K562 (cell line): Measurements from ENCODE around the gene LYPD6B. TPM values are rescaled to one million over a fixed set of nuclear protein-coding genes. Genes with fewer than 3 reads are reported as not detected.

Experiments used
- ATAC-seq: fragments of 200-7000 bp; cut with Tn5 transposase; 3 replicates; pipeline ENCODE4 v1.9.1; 2020; ENCODE audit warnings: moderate library complexity
- BruUV-seq: library from RNA; stranded (reverse); fragments of 400-500 nt; replicated peaks from 2 replicates; lab custom pipeline; 2021; lab: Mats Ljungman, UMichigan
- CTCF ChIA-PET: fragments of 300-600 bp; formaldehyde crosslinking; extraction: SDS; loops from one replicate; lab custom pipeline; 2021; ENCODE audit warnings: low intra/inter-chr PET ratio; lab: Yijun Ruan, JAX
- POLR2A ChIA-PET: fragments of 300-600, 350-650 bp; sonication (Branson Sonifier 250); formaldehyde crosslinking; extraction: SDS; loops from one replicate; lab custom pipeline; 2021; ENCODE audit warnings: antibody characterized with exemption, inconsistent platforms; lab: Yijun Ruan, JAX
- DNase-seq, 4 experiments: peaks; one replicate each; pipeline versions ENCODE4 v3.0.0 to v3.0.0-alpha.2; 2011 to 2018; ENCODE audit warnings: low spot score in 3 of 4, mixed read lengths in 3 of 4; ENCODE audit errors: extremely low read depth in 1 of 4
- FAIRE-seq: peaks from 2 replicates; lab custom pipeline; 2011; peaks lifted over from hg19 to GRCh38; lab: Jason Lieb, UNC
- H2AFZ ChIP-seq: 2 replicates; pipeline ENCODE4 v1.6.0; 2011; ENCODE audit warnings: low read depth, low read length, control low read depth, inconsistent platforms
- H3K27ac ChIP-seq: fragments of 200-600 bp; 3 replicates; pipeline ENCODE4 v1.8.0; 2011; ENCODE audit warnings: low read depth, mild to moderate bottlenecking, control low read depth, inconsistent platforms, low read length, moderate library complexity, mixed read lengths; ENCODE audit errors: extremely low read depth
- H3K27me3 ChIP-seq, 2 experiments: fragments of 300-600 bp in 1 of 2; 2 replicates in 1 of 2; 3 replicates in 1 of 2; pipeline versions ENCODE4 v1.6.0 to v1.8.0; 2011; ENCODE audit warnings: inconsistent platforms in 2 of 2, low read length in 2 of 2, mild to moderate bottlenecking in 1 of 2, mixed read lengths in 1 of 2, moderate library complexity in 1 of 2; ENCODE audit not compliant: control insufficient read depth in 2 of 2, insufficient read depth in 2 of 2
- H3K36me3 ChIP-seq: fragments of 300-600 bp; 3 replicates; pipeline ENCODE4 v1.8.0; 2011; ENCODE audit warnings: mild to moderate bottlenecking, low read length, inconsistent platforms; ENCODE audit not compliant: control insufficient read depth, insufficient read depth
- H3K4me1 ChIP-seq, 2 experiments: fragments of 200-600 bp in 1 of 2; replicated peaks in 1 of 2; 2 replicates in 1 of 2; 3 replicates in 1 of 2; pipeline versions ENCODE4 v1.5.1 to v1.8.0; 2011; ENCODE audit warnings: inconsistent platforms in 2 of 2, low read length in 2 of 2, mild to moderate bottlenecking in 1 of 2, mixed read lengths in 1 of 2, moderate library complexity in 1 of 2; ENCODE audit not compliant: control insufficient read depth in 2 of 2, insufficient read depth in 2 of 2
- H3K4me2 ChIP-seq: 2 replicates; pipeline ENCODE4 v1.6.1; 2011; ENCODE audit warnings: low read length, control low read depth, inconsistent platforms, mixed read lengths; ENCODE audit not compliant: insufficient read depth
- H3K4me3 ChIP-seq: fragments of 200-600 bp; sonication (generic), shearing (Covaris generic); 2 replicates; pipeline ENCODE4 v1.5.1; 2016; ENCODE audit warnings: control low read depth, inconsistent platforms
- H3K79me2 ChIP-seq: fragments of 200-600 bp; 3 replicates; pipeline ENCODE4 v1.8.0; 2011; ENCODE audit warnings: low read length, inconsistent platforms; ENCODE audit not compliant: control insufficient read depth, insufficient read depth
- H3K9ac ChIP-seq, 2 experiments: 2 replicates each; pipeline versions ENCODE4 v1.6.0 to v1.6.1; 2011; ENCODE audit warnings: low read depth in 2 of 2, low read length in 2 of 2, control low read depth in 1 of 2, inconsistent platforms in 1 of 2, mild to moderate bottlenecking in 1 of 2, mixed read lengths in 1 of 2; ENCODE audit not compliant: insufficient read depth in 1 of 2
- H3K9me1 ChIP-seq: one replicate; pipeline ENCODE4 v1.6.0; 2011; ENCODE audit warnings: inconsistent platforms, mild to moderate bottlenecking, low read length, moderate library complexity; ENCODE audit not compliant: control insufficient read depth, insufficient read depth
- H3K9me3 ChIP-seq: replicated peaks from 2 replicates; pipeline ENCODE4 v1.5.1; 2011; ENCODE audit warnings: low read depth, low read length, inconsistent platforms; ENCODE audit not compliant: control insufficient read depth, insufficient read depth
- H4K20me1 ChIP-seq: replicated peaks from 2 replicates; pipeline ENCODE4 v1.6.1; 2011; ENCODE audit warnings: low read length, inconsistent platforms, mixed read lengths; ENCODE audit not compliant: control insufficient read depth, insufficient read depth
- HNRNPK ChIP-seq: fragments of 200-400 bp; formaldehyde crosslinking; IDR thresholded peaks from one replicate; pipeline ENCODE4 v1.6.1; 2018; ENCODE audit warnings: mild to moderate bottlenecking, low read depth, low read length; ENCODE audit not compliant: poor library complexity, severe bottlenecking
- HOXB6 ChIP-seq: fragments of 250-450 bp; sonication (Bioruptor Pico); IDR thresholded peaks from 2 replicates; pipeline ENCODE4 v1.5.1; 2022; ENCODE audit warnings: mild to moderate bottlenecking, borderline replicate concordance
- KLF6 ChIP-seq: fragments of 250-450 bp; sonication (Bioruptor Pico); IDR thresholded peaks from 2 replicates; pipeline ENCODE4 v1.4.0; 2020; ENCODE audit warnings: mild to moderate bottlenecking, moderate library complexity, borderline replicate concordance
- MAFK ChIP-seq: IDR thresholded peaks from 2 replicates; pipeline ENCODE4 v1.6.1; 2011; ENCODE audit warnings: low read length, improper control_type of control experiment
- POLR2B ChIP-seq: fragments of 450-650 bp; IDR thresholded peaks from 2 replicates; pipeline ENCODE4 v1.6.1; 2018; ENCODE audit warnings: low read depth; ENCODE audit not compliant: partially characterized antibody
- TCF7 ChIP-seq: sonication (generic); IDR thresholded peaks from 2 replicates; pipeline ENCODE4 v1.6.1; 2016; ENCODE audit warnings: antibody characterized with exemption, borderline replicate concordance
- XRCC4 ChIP-seq: IDR thresholded peaks from one replicate; pipeline ENCODE4 v1.6.1; 2011; ENCODE audit not compliant: insufficient read depth, insufficient read length; ENCODE audit errors: extremely low read depth
- ZNF143 ChIP-seq: sonication (generic); formaldehyde crosslinking; IDR thresholded peaks from 2 replicates; pipeline ENCODE4 v1.9.0; 2022; ENCODE audit warnings: mild to moderate bottlenecking, missing genetic modification reagents
- ZNF592 ChIP-seq: fragments of 450-650 bp; IDR thresholded peaks from 2 replicates; pipeline ENCODE4 v1.6.1; 2017; ENCODE audit warnings: antibody characterized with exemption, mild to moderate bottlenecking
- WGBS: fragments of 100-300 bp; shearing (Covaris generic); methylation state at CpG from one replicate; pipeline ENCODE4 v1.1.6; 2016; ENCODE audit warnings: low coverage, mixed read lengths; ENCODE audit not compliant: insufficient coverage; ENCODE audit errors: missing lambda C conversion rate; 5-methylcytosine and 5-hydroxymethylcytosine counted together
- in situ Hi-C: fragments of 300-500 bp; cut with MboI; formaldehyde crosslinking; loops from 4 replicates; pipeline ENCODE4 v1.15.0; 2018; ENCODE audit warnings: inconsistent platforms, mixed read lengths
- intact Hi-C: fragments of 100-400 bp; cut with micrococcal nuclease; formaldehyde crosslinking; loops from 2 replicates; pipeline ENCODE4 v1.14.2; 2022
- polyA plus RNA-seq, 8 experiments: library from polyadenylated mRNA; depleted of rRNA in 4 of 8; stranded (reverse) in 5 of 8; unstranded in 3 of 8; fragments of >200 nt; fragmentation: Nextera tagmentation in 2 of 8; fragmentation: Illumina TruSeq in 1 of 8; extraction: Ambion mirVana in 2 of 8; extraction: Trizol in 1 of 8; gene quantifications; 2 replicates each; pipeline versions ENCODE4 v1.2.1 to v1.2.3, GENCODE V29; 2011 to 2014; ENCODE audit warnings: inconsistent platforms in 1 of 8, missing spikeins in 1 of 8
- total RNA-seq, 7 experiments: library from RNA; depleted of rRNA in 6 of 7; stranded (reverse); fragments of >200 nt in 6 of 7; fragmentation: Illumina TruSeq in 2 of 7; extraction: Trizol in 2 of 7; gene quantifications; 2 replicates each; pipeline versions ENCODE4 v1.2.1 to v1.2.3, GENCODE V29; 2011 to 2021; ENCODE audit warnings: low replicate concordance in 1 of 7
- TF ChIP-seq, protein P1 (sequence below): sonication (generic); formaldehyde crosslinking; IDR thresholded peaks from 2 replicates; pipeline ENCODE4 v1.8.1; 2022; ENCODE audit warnings: missing genetic modification reagents
- TF ChIP-seq, protein P2 (sequence below): sonication (generic); formaldehyde crosslinking; IDR thresholded peaks from 2 replicates; pipeline ENCODE4 v1.8.0; 2022; ENCODE audit warnings: mild to moderate bottlenecking, missing genetic modification reagents

LYPD6B gene
- total and polyA plus RNA-seq, 9 of the 15 experiments (the other 6 are each of a cell fraction or from before 2014, with no cell fraction given) = not detected

- H4K20me1 ChIP-seq = no peaks in the 10 kb centered on the region
- intact Hi-C loops (no loop called here), in situ Hi-C loops (no loop called here)
- no peak overlapping the region for H3K4me2 ChIP-seq
- H3K9me1 ChIP-seq = no peaks in the 10 kb centered on the region
- H3K4me1 ChIP-seq = no peaks in the 10 kb centered on the region
- no peak overlapping the region for H3K4me3 ChIP-seq
- H3K9ac ChIP-seq = no peak overlapping the region
- no peak overlapping the region for H2AFZ ChIP-seq
- H3K79me2 ChIP-seq = no peaks in the 10 kb centered on the region
- DNase-seq (no peak), FAIRE-seq (no peak), ATAC-seq (no peak)
- H3K9me3 ChIP-seq = no peaks in the 10 kb centered on the region
- H3K27me3 ChIP-seq = no peaks in the 10 kb centered on the region
- CTCF ChIA-PET = no interaction called here
- H3K36me3 ChIP-seq = no peaks in the 10 kb centered on the region
- whole genome bisulfite sequencing = 2% methylated on average over 6 of the region's 6 CpGs
- no peak overlapping the region for H3K27ac ChIP-seq
- no TSS peak for BruUV-seq
- POLR2A ChIA-PET = no interaction called here
- TF ChIP-seq ZNF592 = no peak
- no peak for TF ChIP-seq ZNF143 (CRISPR knock-in tag)
- no peak for TF ChIP-seq XRCC4
- TF ChIP-seq TCF7 = no peak
- TF ChIP-seq, protein P1, sequence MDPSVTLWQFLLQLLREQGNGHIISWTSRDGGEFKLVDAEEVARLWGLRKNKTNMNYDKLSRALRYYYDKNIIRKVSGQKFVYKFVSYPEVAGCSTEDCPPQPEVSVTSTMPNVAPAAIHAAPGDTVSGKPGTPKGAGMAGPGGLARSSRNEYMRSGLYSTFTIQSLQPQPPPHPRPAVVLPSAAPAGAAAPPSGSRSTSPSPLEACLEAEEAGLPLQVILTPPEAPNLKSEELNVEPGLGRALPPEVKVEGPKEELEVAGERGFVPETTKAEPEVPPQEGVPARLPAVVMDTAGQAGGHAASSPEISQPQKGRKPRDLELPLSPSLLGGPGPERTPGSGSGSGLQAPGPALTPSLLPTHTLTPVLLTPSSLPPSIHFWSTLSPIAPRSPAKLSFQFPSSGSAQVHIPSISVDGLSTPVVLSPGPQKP (CRISPR knock-in tag) = no peak
- TF ChIP-seq, protein P2, sequence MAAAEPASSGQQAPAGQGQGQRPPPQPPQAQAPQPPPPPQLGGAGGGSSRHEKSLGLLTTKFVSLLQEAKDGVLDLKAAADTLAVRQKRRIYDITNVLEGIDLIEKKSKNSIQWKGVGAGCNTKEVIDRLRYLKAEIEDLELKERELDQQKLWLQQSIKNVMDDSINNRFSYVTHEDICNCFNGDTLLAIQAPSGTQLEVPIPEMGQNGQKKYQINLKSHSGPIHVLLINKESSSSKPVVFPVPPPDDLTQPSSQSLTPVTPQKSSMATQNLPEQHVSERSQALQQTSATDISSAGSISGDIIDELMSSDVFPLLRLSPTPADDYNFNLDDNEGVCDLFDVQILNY (CRISPR knock-in tag) = no peak
- TF ChIP-seq HOXB6 (CRISPR knock-in tag) = no peak
- no peak for TF ChIP-seq HNRNPK
- TF ChIP-seq POLR2B = no peak
- no peak for TF ChIP-seq KLF6 (CRISPR knock-in tag)
- no peak for TF ChIP-seq MAFK
Measured at GRCh38 chr2:149125031-149125725, 86.7 kb downstream of the LYPD6B start.
